SK-N-SH (cell line): Measurements from ENCODE around the gene MSN. TPM values are rescaled to one million over a fixed set of nuclear protein-coding genes. Genes with fewer than 3 reads are reported as not detected.

Experiments
- CTCF ChIA-PET: fragments of 300-600, 350-600 bp; formaldehyde crosslinking; extraction: SDS; loops from one replicate; lab custom pipeline; 2021; lab: Yijun Ruan, JAX
- POLR2A ChIA-PET: fragments of 350-600 bp; sonication (Branson Sonifier 250); formaldehyde crosslinking; extraction: SDS; loops from one replicate; lab custom pipeline; 2020; ENCODE audit warnings: antibody characterized with exemption, inconsistent platforms; lab: Yijun Ruan, JAX
- DNase-seq: peaks from one replicate; pipeline ENCODE4 v3.0.0; 2012
- H2AFZ ChIP-seq: fragments of 200-600 bp; sonication (generic); 2 replicates; pipeline ENCODE4 v1.8.1; 2016; ENCODE audit warnings: antibody characterized with exemption, mild to moderate bottlenecking, low read depth
- H3F3A ChIP-seq: fragments of 200-600 bp; sonication (generic); replicated peaks from 2 replicates; pipeline ENCODE3; 2016; ENCODE audit warnings: antibody characterized with exemption, mild to moderate bottlenecking; ENCODE audit not compliant: insufficient read depth
- H3K27ac ChIP-seq, 2 experiments: fragments of 200-500 bp in 1 of 2; fragments of 200-600 bp in 1 of 2; sonication (Bioruptor generic) in 1 of 2; sonication (generic), shearing (Covaris generic) in 1 of 2; 2 replicates each; pipeline versions ENCODE4 v1.5.1 to v1.6.1; 2014 to 2016; ENCODE audit warnings: low read depth in 2 of 2, inconsistent platforms in 1 of 2, low read length in 1 of 2, mild to moderate bottlenecking in 1 of 2, mixed read lengths in 1 of 2
- H3K27me3 ChIP-seq: fragments of 200-600 bp; sonication (generic), shearing (Covaris generic); 2 replicates; pipeline ENCODE4 v1.6.1; 2016; ENCODE audit warnings: mixed run types; ENCODE audit not compliant: insufficient read depth
- H3K36me3 ChIP-seq, 2 experiments: fragments of 200-500 bp in 1 of 2; fragments of 200-600 bp in 1 of 2; sonication (Bioruptor generic) in 1 of 2; sonication (generic) in 1 of 2; replicated peaks in 1 of 2; 2 replicates each; pipeline versions ENCODE3 to v1.5.1; 2014 to 2016; ENCODE audit warnings: low read length in 1 of 2, mild to moderate bottlenecking in 1 of 2; ENCODE audit not compliant: insufficient read depth in 2 of 2, control insufficient read depth in 1 of 2
- H3K4me1 ChIP-seq, 2 experiments: fragments of 200-500 bp in 1 of 2; fragments of 200-600 bp in 1 of 2; sonication (Bioruptor generic) in 1 of 2; sonication (generic), shearing (Covaris generic) in 1 of 2; 2 replicates each; pipeline versions ENCODE4 v1.5.1 to v1.6.1; 2014 to 2016; ENCODE audit warnings: low read depth in 1 of 2, low read length in 1 of 2, mixed run types in 1 of 2; ENCODE audit not compliant: insufficient read depth in 2 of 2, control insufficient read depth in 1 of 2
- H3K4me2 ChIP-seq: fragments of 200-600 bp; sonication (generic), shearing (Covaris generic); 2 replicates; pipeline ENCODE4 v1.6.1; 2017; ENCODE audit warnings: mixed run types
- H3K4me3 ChIP-seq, 2 experiments: fragments of 200-500 bp in 1 of 2; fragments of 200-600 bp in 1 of 2; sonication (Bioruptor generic) in 1 of 2; sonication (generic), shearing (Covaris generic) in 1 of 2; 2 replicates each; pipeline versions ENCODE4 v1.5.1 to v1.8.1; 2014 to 2016; ENCODE audit warnings: low read depth in 2 of 2, inconsistent platforms in 1 of 2, low read length in 1 of 2, mild to moderate bottlenecking in 1 of 2, mixed read lengths in 1 of 2, moderate library complexity in 1 of 2
- H3K79me2 ChIP-seq: fragments of 200-600 bp; sonication (generic); 2 replicates; pipeline ENCODE4 v1.8.1; 2017; ENCODE audit warnings: mild to moderate bottlenecking; ENCODE audit not compliant: insufficient read depth
- H3K9ac ChIP-seq: fragments of 200-600 bp; sonication (generic); 2 replicates; pipeline ENCODE4 v1.6.1; 2017; ENCODE audit warnings: mixed run types
- H3K9me2 ChIP-seq: fragments of 200-600 bp; sonication (generic); 2 replicates; pipeline ENCODE4 v1.6.1; 2017; ENCODE audit warnings: mixed run types
- H3K9me3 ChIP-seq: fragments of 200-600 bp; sonication (generic); 2 replicates; pipeline ENCODE4 v1.6.1; 2017; ENCODE audit warnings: mixed run types, mild to moderate bottlenecking, moderate library complexity
- H4K20me1 ChIP-seq: fragments of 200-600 bp; sonication (generic); 2 replicates; pipeline ENCODE4 v1.6.1; 2017; ENCODE audit warnings: mild to moderate bottlenecking, mixed run types; ENCODE audit not compliant: insufficient read depth
- CHD2 ChIP-seq: fragments of 150-350 bp; IDR thresholded peaks from 2 replicates; pipeline ENCODE4 v1.6.1; 2018; ENCODE audit warnings: low read length; ENCODE audit not compliant: partially characterized antibody
- FOSL2 ChIP-seq: IDR thresholded peaks from 2 replicates; pipeline ENCODE4 v1.4.0; 2012; ENCODE audit warnings: low read depth, mild to moderate bottlenecking, moderate library complexity, borderline replicate concordance
- GABPA ChIP-seq: IDR thresholded peaks from 2 replicates; pipeline ENCODE4 v1.4.0; 2012; ENCODE audit warnings: low read depth, mild to moderate bottlenecking
- IRF3 ChIP-seq: fragments of 150-350 bp; IDR thresholded peaks from 2 replicates; pipeline ENCODE4 v1.6.1; 2016; ENCODE audit warnings: mild to moderate bottlenecking, low read depth, low read length
- JUND ChIP-seq: IDR thresholded peaks from 2 replicates; pipeline ENCODE4 v1.4.0; 2012
- MAX ChIP-seq: IDR thresholded peaks from 2 replicates; pipeline ENCODE4 v1.4.0; 2012; ENCODE audit warnings: low read depth
- MEF2A ChIP-seq: IDR thresholded peaks from 2 replicates; pipeline ENCODE4 v1.4.0; 2012; ENCODE audit warnings: low read depth, borderline replicate concordance
- NFIC ChIP-seq: IDR thresholded peaks from 2 replicates; pipeline ENCODE4 v1.4.0; 2012; ENCODE audit warnings: borderline replicate concordance
- NRF1 ChIP-seq: IDR thresholded peaks from 2 replicates; pipeline ENCODE4 v1.6.1; 2012; ENCODE audit warnings: low read depth, mild to moderate bottlenecking, low read length
- PBX3 ChIP-seq: IDR thresholded peaks from 2 replicates; pipeline ENCODE4; 2012
- POLR2AphosphoS5 ChIP-seq: IDR thresholded peaks from 2 replicates; pipeline ENCODE4 v1.6.1; 2012; ENCODE audit warnings: low read depth, low read length
- TCF12 ChIP-seq: IDR thresholded peaks from 2 replicates; pipeline ENCODE4 v1.4.0; 2012
- TEAD4 ChIP-seq: IDR thresholded peaks from 2 replicates; pipeline ENCODE4 v1.4.0; 2012; ENCODE audit warnings: mild to moderate bottlenecking, borderline replicate concordance; ENCODE audit not compliant: insufficient read depth
- ZBTB33 ChIP-seq: IDR thresholded peaks from 2 replicates; pipeline ENCODE4 v1.4.0; 2012; ENCODE audit warnings: low read depth, borderline replicate concordance
- WGBS: methylation state at CpG from one replicate; pipeline ENCODE4 v1.1.6; 2017; ENCODE audit warnings: low lambda C conversion rate; 5-methylcytosine and 5-hydroxymethylcytosine counted together
- polyA plus RNA-seq, 3 experiments: library from polyadenylated mRNA; depleted of rRNA; stranded (reverse); fragments of >200 nt; gene quantifications; 2 replicates each; pipeline ENCODE4 v1.2.3, GENCODE V29; 2012

The MSN gene
- polyA plus RNA-seq, 1 of the 3 experiments (the other 2 are of a cell fraction): 189 TPM

- no peak for TF ChIP-seq IRF3
- TF ChIP-seq CHD2: no peak
- TF ChIP-seq PBX3: peak; percentile 40
- TF ChIP-seq JUND: peak; percentile 29; the same call in 1 of the 2 replicates
- TF ChIP-seq MEF2A: no peak
- TF ChIP-seq TCF12: peak; percentile 29
- TF ChIP-seq ZBTB33: no peak
- TF ChIP-seq NFIC: peak; percentile 79
- TF ChIP-seq MAX: no peak
- TF ChIP-seq GABPA: peak; percentile 28; the same call in 1 of the 2 replicates
- TF ChIP-seq POLR2AphosphoS5: peak; percentile 16; the same call in 1 of the 2 replicates
- TF ChIP-seq FOSL2: peak; percentile 29; the same call in 1 of the 2 replicates
- H2AFZ ChIP-seq: no peak overlapping the region
- peak overlapping the region; percentile 28; the same call in 1 of the 2 replicates for H3K9ac ChIP-seq
- no peaks in the 10 kb centered on the region for H3K9me2 ChIP-seq
- H3K4me2 ChIP-seq: peak overlapping the region; percentile 64
- no peak overlapping the region for H3K4me3 ChIP-seq
- ChIA-PET CTCF (no interaction called here), POLR2A (no interaction called here)
- H3K36me3 ChIP-seq: no peaks in the 10 kb centered on the region
- DNase-seq: no peak
- peaks cover 33% of the 10 kb centered on the region for H3F3A ChIP-seq
- no peaks in the 10 kb centered on the region for H3K9me3 ChIP-seq
- peaks cover 66% of the 10 kb centered on the region for H4K20me1 ChIP-seq
- peak overlapping the region; percentile 47 to 89; a peak in 3 of 4 replicates for H3K27ac ChIP-seq
- peaks cover 97% of the 10 kb centered on the region for H3K79me2 ChIP-seq
- 0% methylated on average over 3 of the region's 3 CpGs for WGBS
- H3K27me3 ChIP-seq: no peaks in the 10 kb centered on the region
- H3K4me1 ChIP-seq: peaks cover 0 to 9% of the 10 kb centered on the region in 2 experiments; a peak in 1 of 4 replicates
These were observed 10.6 kb downstream of the MSN start for GRCh38 chrX:65677954-65678469.

- H2AFZ ChIP-seq: no peak overlapping the region
- DNase-seq: no peak
- no peaks in the 10 kb centered on the region for H3K9me2 ChIP-seq
- peak overlapping the region in 1 of 2 experiments; percentile 89; a peak in 2 of 4 replicates for H3K27ac ChIP-seq
- H4K20me1 ChIP-seq: peaks cover 63% of the 10 kb centered on the region
- H3K9ac ChIP-seq: peak overlapping the region; percentile 28; the same call in 1 of the 2 replicates
- peak overlapping the region; percentile 64 for H3K4me2 ChIP-seq
- peaks cover 33% of the 10 kb centered on the region for H3F3A ChIP-seq
- no peak overlapping the region; a peak in 1 of 4 replicates for H3K4me3 ChIP-seq
- WGBS: 0% methylated on average over 1 of the region's 1 CpG
- H3K27me3 ChIP-seq: no peaks in the 10 kb centered on the region
- CTCF ChIA-PET: no interaction called here
- H3K79me2 ChIP-seq: peaks cover 96% of the 10 kb centered on the region
- H3K4me1 ChIP-seq: peaks cover 0 to 9% of the 10 kb centered on the region in 2 experiments; a peak in 1 of 4 replicates
- H3K36me3 ChIP-seq: no peaks in the 10 kb centered on the region
- no peak for TF ChIP-seq TEAD4
- peak; percentile 19; the same call in 1 of the 2 replicates for TF ChIP-seq FOSL2
- TF ChIP-seq JUND: no peak
- peak; percentile 50; the same call in 1 of the 2 replicates for TF ChIP-seq MEF2A
- 0 out of 2 replicates have a peak, but pooled peaks have one; percentile 4 for TF ChIP-seq TCF12
- TF ChIP-seq NRF1: no peak
- TF ChIP-seq, all 33 proteins: peak for 3
- H3K9me3 ChIP-seq: no peaks in the 10 kb centered on the region
- POLR2A ChIA-PET: no interaction called here
These were observed 11.7 kb downstream of the MSN start for GRCh38 chrX:65679071-65679540.
